ENCODE results near the gene KIF26A.

Gene KIF26A

GRCh38 chr14:104140213-104140462, 1.8 kb downstream of the KIF26A start:
- H3K36me3 ChIP-seq (replicated peaks) = no peaks in the 10 kb centered on the region
- in situ Hi-C loops (cut with HindIII; ENCODE audit: low pct_ligation_motif_present, low sequenced_read_pairs) = no loop called here
- no peak for DNase-seq
- no peak overlapping the region for H3K4me3 ChIP-seq (ENCODE audit: low read depth, low read length)
- no peak overlapping the region for H3K27ac ChIP-seq
- no peak for TF ChIP-seq CTCF (IDR thresholded peaks at IDR 0.05; ENCODE audit: low read depth, low read length, missing control alignments)
- H3K27me3 ChIP-seq (replicated peaks) = peaks cover 42% of the 10 kb centered on the region

- in situ Hi-C loops (cut with HindIII; ENCODE audit: low pct_ligation_motif_present, low sequenced_read_pairs) = no loop called here
- H3K27me3 ChIP-seq (replicated peaks) = peaks cover 36% of the 10 kb centered on the region
- H3K4me3 ChIP-seq (ENCODE audit: low read depth, low read length) = no peak overlapping the region
- H3K27ac ChIP-seq = no peak overlapping the region
- no peaks in the 10 kb centered on the region for H3K36me3 ChIP-seq (replicated peaks)
- TF ChIP-seq CTCF (IDR thresholded peaks at IDR 0.05; ENCODE audit: low read depth, low read length, missing control alignments) = no peak
- DNase-seq = no peak
These were observed 2.3 kb downstream of the KIF26A start for GRCh38 chr14:104140463-104141331.

- Histone ChIP-seq H3K4me3 (ENCODE audit: low read depth, low read length) (no peak overlapping the region), H3K27ac (no peak overlapping the region), H3K27me3 (replicated peaks) (peaks cover 29% of the 10 kb centered on the region), H3K36me3 (replicated peaks) (no peaks in the 10 kb centered on the region)
- in situ Hi-C loops (cut with HindIII; ENCODE audit: low pct_ligation_motif_present, low sequenced_read_pairs) = no loop called here
- TF ChIP-seq CTCF (IDR thresholded peaks at IDR 0.05; ENCODE audit: low read depth, low read length, missing control alignments) = no peak
- no peak for DNase-seq
These were observed 3.3 kb downstream of the KIF26A start for GRCh38 chr14:104141621-104142091.

- Histone ChIP-seq H3K27me3 (replicated peaks) (peaks cover 22% of the 10 kb centered on the region), H3K4me3 (ENCODE audit: low read depth, low read length) (no peak overlapping the region), H3K27ac (no peak overlapping the region), H3K36me3 (replicated peaks) (no peaks in the 10 kb centered on the region)
- in situ Hi-C loops (cut with HindIII; ENCODE audit: low pct_ligation_motif_present, low sequenced_read_pairs) = no loop called here
- DNase-seq = no peak
- TF ChIP-seq CTCF (IDR thresholded peaks at IDR 0.05; ENCODE audit: low read depth, low read length, missing control alignments) = no peak
These were observed 4.0 kb downstream of the KIF26A start for GRCh38 chr14:104142136-104142945.

GRCh38 chr14:104142946-104143470, 4.6 kb downstream of the KIF26A start:
- no peak for TF ChIP-seq CTCF (IDR thresholded peaks at IDR 0.05; ENCODE audit: low read depth, low read length, missing control alignments)
- in situ Hi-C loops (cut with HindIII; ENCODE audit: low pct_ligation_motif_present, low sequenced_read_pairs) = no loop called here
- no peak for DNase-seq
- Histone ChIP-seq H3K27me3 (replicated peaks) (peaks cover 17% of the 10 kb centered on the region), H3K27ac (no peak overlapping the region), H3K36me3 (replicated peaks) (no peaks in the 10 kb centered on the region), H3K4me3 (ENCODE audit: low read depth, low read length) (no peak overlapping the region)

Data from brain microvascular endothelial cell (primary cell).